H1 (cell line): ENCODE data around the gene DNAJC17. TPM values are rescaled to one million over a fixed set of nuclear protein-coding genes. Genes with fewer than 3 reads are reported as not detected.

Experiments
- CTCF ChIA-PET: fragments of 300-600 bp; sonication (Branson Sonifier 250); formaldehyde crosslinking; loops from one replicate; lab custom pipeline; 2021; ENCODE audit not compliant: partially characterized antibody; lab: Charles Lee
- POLR2A ChIA-PET: fragments of 300-600 bp; sonication (Branson Sonifier 250); formaldehyde crosslinking; loops from one replicate; lab custom pipeline; 2021; ENCODE audit warnings: inconsistent platforms; ENCODE audit not compliant: partially characterized antibody; lab: Charles Lee
- DNase-seq, 2 experiments: peaks; one replicate each; pipeline versions ENCODE4 v3.0.0 to v3.0.0-alpha.2; 2010 to 2022; ENCODE audit warnings: low spot score in 2 of 2, low read depth in 1 of 2, mixed read lengths in 1 of 2
- FAIRE-seq: peaks from 2 replicates; lab custom pipeline; 2011; peaks lifted over from hg19 to GRCh38; lab: Jason Lieb, UNC
- H2AFZ ChIP-seq: 2 replicates; pipeline ENCODE4 v1.8.1; 2012; ENCODE audit warnings: low read length, inconsistent platforms
- H2AK5ac ChIP-seq: 2 replicates; pipeline ENCODE4 v1.6.1; 2013; ENCODE audit warnings: low read depth, low read length
- H2BK120ac ChIP-seq: replicated peaks from 2 replicates; pipeline ENCODE3; 2013; ENCODE audit warnings: low read depth, low read length, inconsistent platforms
- H2BK12ac ChIP-seq: 2 replicates; pipeline ENCODE4 v1.6.1; 2013; ENCODE audit warnings: low read depth, low read length
- H2BK15ac ChIP-seq: 2 replicates; pipeline ENCODE4 v1.6.1; 2013; ENCODE audit warnings: low read length
- H2BK20ac ChIP-seq: 2 replicates; pipeline ENCODE4 v1.6.1; 2013; ENCODE audit warnings: low read length
- H2BK5ac ChIP-seq: 2 replicates; pipeline ENCODE4 v1.6.1; 2013; ENCODE audit warnings: low read depth, low read length
- H3K14ac ChIP-seq: 2 replicates; pipeline ENCODE4 v1.6.1; 2013; ENCODE audit warnings: inconsistent platforms; ENCODE audit not compliant: insufficient read length
- H3K18ac ChIP-seq: 2 replicates; pipeline ENCODE4 v1.6.1; 2013; ENCODE audit warnings: low read length; ENCODE audit errors: extremely low read depth
- H3K23ac ChIP-seq: 2 replicates; pipeline ENCODE4 v1.6.1; 2013; ENCODE audit warnings: inconsistent platforms; ENCODE audit not compliant: insufficient read length
- H3K23me2 ChIP-seq: 2 replicates; pipeline ENCODE4 v1.6.1; 2013; ENCODE audit warnings: low read depth, low read length
- H3K27ac ChIP-seq: 2 replicates; pipeline ENCODE4 v1.6.1; 2011; ENCODE audit warnings: low read depth, low read length, inconsistent platforms
- H3K27me3 ChIP-seq, 4 experiments: replicated peaks in 1 of 4; 1 replicate in 1 of 4; 2 replicates in 3 of 4; pipeline versions ENCODE4 v1.6.1 to v1.8.1; 2011 to 2013; ENCODE audit warnings: low read length in 3 of 4, mild to moderate bottlenecking in 3 of 4, inconsistent platforms in 2 of 4, mixed read lengths in 2 of 4, moderate library complexity in 1 of 4; ENCODE audit not compliant: control insufficient read depth in 3 of 4, insufficient read depth in 3 of 4; ENCODE audit errors: extremely low read depth in 1 of 4
- H3K36me3 ChIP-seq, 4 experiments: 2 replicates each; pipeline versions ENCODE4 v1.6.1 to v1.8.1; 2011 to 2013; ENCODE audit warnings: mild to moderate bottlenecking in 4 of 4, low read length in 3 of 4, moderate library complexity in 2 of 4, control low read depth in 1 of 4, inconsistent platforms in 1 of 4; ENCODE audit not compliant: insufficient read depth in 4 of 4, control insufficient read depth in 2 of 4
- H3K4ac ChIP-seq: replicated peaks from 2 replicates; pipeline ENCODE3; 2013; ENCODE audit warnings: low read length, low read depth, mixed read lengths, inconsistent platforms; ENCODE audit not compliant: insufficient read length
- H3K4me1 ChIP-seq, 4 experiments: replicated peaks in 1 of 4; 1 replicate in 1 of 4; 2 replicates in 3 of 4; pipeline versions ENCODE4 v1.6.1 to v1.8.1; 2011 to 2013; ENCODE audit warnings: low read length in 3 of 4, inconsistent platforms in 2 of 4, mixed read lengths in 1 of 4; ENCODE audit not compliant: insufficient read depth in 4 of 4, control insufficient read depth in 3 of 4
- H3K4me2 ChIP-seq, 2 experiments: 2 replicates each; pipeline versions ENCODE4 v1.6.1 to v1.8.1; 2011 to 2013; ENCODE audit warnings: low read depth in 2 of 2, low read length in 2 of 2, control low read depth in 1 of 2, inconsistent platforms in 1 of 2, mild to moderate bottlenecking in 1 of 2; ENCODE audit not compliant: insufficient read depth in 1 of 2
- H3K4me3 ChIP-seq, 4 experiments: fragments of 200-600, 300-600 bp in 1 of 4; sonication (generic), shearing (Covaris generic), sonication (Bioruptor Twin) in 1 of 4; 2 replicates each; pipeline versions ENCODE4 v1.5.1 to v1.8.1; 2011 to 2016; ENCODE audit warnings: low read length in 4 of 4, low read depth in 3 of 4, control low read depth in 2 of 4, inconsistent platforms in 2 of 4, mild to moderate bottlenecking in 2 of 4, mixed read lengths in 1 of 4, moderate library complexity in 1 of 4; ENCODE audit not compliant: insufficient read depth in 2 of 4; ENCODE audit errors: extremely low read depth in 1 of 4
- H3K56ac ChIP-seq: replicated peaks from 2 replicates; pipeline ENCODE3; 2013; ENCODE audit warnings: low read depth, mild to moderate bottlenecking, mixed read lengths, low read length, inconsistent platforms; ENCODE audit not compliant: insufficient read length
- H3K79me1 ChIP-seq: 2 replicates; pipeline ENCODE4 v1.6.1; 2013; ENCODE audit warnings: low read depth, low read length, control low read depth
- H3K79me2 ChIP-seq, 2 experiments: 2 replicates each; pipeline versions ENCODE4 v1.6.1 to v1.8.1; 2012 to 2013; ENCODE audit warnings: low read length in 2 of 2, mild to moderate bottlenecking in 2 of 2, inconsistent platforms in 1 of 2; ENCODE audit not compliant: insufficient read depth in 2 of 2, control insufficient read depth in 1 of 2
- H3K9ac ChIP-seq, 4 experiments: replicated peaks in 1 of 4; 1 replicate in 1 of 4; 2 replicates in 3 of 4; pipeline versions ENCODE4 v1.6.1 to v1.8.1; 2011 to 2013; ENCODE audit warnings: low read depth in 3 of 4, low read length in 3 of 4, control low read depth in 2 of 4, mild to moderate bottlenecking in 2 of 4, moderate library complexity in 2 of 4, inconsistent platforms in 1 of 4; ENCODE audit errors: extremely low read depth in 1 of 4
- H3K9me3 ChIP-seq, 2 experiments: 2 replicates each; pipeline versions ENCODE4 v1.6.1 to v1.8.1; 2012 to 2013; ENCODE audit warnings: mild to moderate bottlenecking in 2 of 2, moderate library complexity in 2 of 2, control low read depth in 1 of 2, inconsistent platforms in 1 of 2, low read depth in 1 of 2, low read length in 1 of 2, mixed read lengths in 1 of 2; ENCODE audit not compliant: insufficient read depth in 2 of 2
- H4K20me1 ChIP-seq, 2 experiments: replicated peaks in 1 of 2; 2 replicates each; pipeline versions ENCODE3 to v1.8.1; 2011 to 2013; ENCODE audit warnings: inconsistent platforms in 2 of 2, low read length in 2 of 2, mild to moderate bottlenecking in 1 of 2; ENCODE audit not compliant: insufficient read depth in 2 of 2, control insufficient read depth in 1 of 2
- H4K5ac ChIP-seq: 2 replicates; pipeline ENCODE4 v1.6.1; 2013; ENCODE audit warnings: low read length, low read depth, mixed read lengths, inconsistent platforms; ENCODE audit not compliant: insufficient read length
- H4K8ac ChIP-seq: 2 replicates; pipeline ENCODE4 v1.8.0; 2013; ENCODE audit warnings: mild to moderate bottlenecking, moderate library complexity, low read length, inconsistent platforms; ENCODE audit not compliant: insufficient read depth; ENCODE audit errors: extremely low read depth
- H4K91ac ChIP-seq: replicated peaks from 2 replicates; pipeline ENCODE3; 2013; ENCODE audit warnings: low read length, mixed read lengths, inconsistent platforms; ENCODE audit not compliant: insufficient read length
- HDAC2 ChIP-seq, 2 experiments: fragments of 300-600 bp in 1 of 2; sonication (generic) in 1 of 2; IDR thresholded peaks; 2 replicates each; pipeline ENCODE4 v1.6.1; 2011 to 2012; ENCODE audit warnings: low read depth in 2 of 2, low read length in 2 of 2, mild to moderate bottlenecking in 2 of 2, moderate library complexity in 2 of 2, borderline replicate concordance in 1 of 2, inconsistent platforms in 1 of 2
- KDM1A ChIP-seq: fragments of 200-600, 300-600 bp; sonication (generic); IDR thresholded peaks from 2 replicates; pipeline ENCODE4 v1.7.1; 2016; ENCODE audit warnings: mild to moderate bottlenecking, low read length, borderline replicate concordance
- KDM5A ChIP-seq: fragments of 200-600 bp; IDR thresholded peaks from 2 replicates; pipeline ENCODE4 v1.7.1; 2012; ENCODE audit warnings: mild to moderate bottlenecking, low read length, inconsistent platforms, mixed read lengths
- WGBS, 2 experiments: shearing (Covaris generic) in 1 of 2; methylation state at CpG; one replicate each; pipeline versions ENCODE4 v1.1.6 to v1.1.7; 2013 to 2015; ENCODE audit warnings: low lambda C conversion rate in 2 of 2, mixed read lengths in 2 of 2, inconsistent platforms in 1 of 2, low coverage in 1 of 2, missing lambda C conversion rate in 1 of 2; ENCODE audit not compliant: insufficient replicate concordance in 2 of 2, insufficient coverage in 1 of 2, insufficient read length in 1 of 2; ENCODE audit errors: extremely low coverage in 1 of 2, missing lambda C conversion rate in 1 of 2; 5-methylcytosine and 5-hydroxymethylcytosine counted together
- polyA plus RNA-seq, 7 experiments: library from polyadenylated mRNA; depleted of rRNA in 3 of 7; stranded (reverse) in 5 of 7; unstranded in 2 of 7; fragments of >200 nt in 5 of 7; fragments of 200-250 nt in 2 of 7; gene quantifications; 1 replicate in 5 of 7; 2 replicates in 1 of 7; 4 replicates in 1 of 7; pipeline versions ENCODE4 v1.2.1 to v1.2.3, GENCODE V29; 2011 to 2013; ENCODE audit warnings: missing spikeins in 2 of 7, mixed read lengths in 2 of 7
- total RNA-seq: library from RNA; stranded (reverse); fragmentation: NEBNext Ultra II Directional; extraction: Animal tissue kit (Norgen Biotek cat#: 25700); gene quantifications from 2 replicates; pipeline ENCODE4 v1.2.1, GENCODE V29; 2021

The DNAJC17 gene
- total and polyA plus RNA-seq, 2 of the 8 experiments (the other 6 are each of a cell fraction or from before 2014, with no cell fraction given) = 39.5 to 45.4 TPM

DNA sequence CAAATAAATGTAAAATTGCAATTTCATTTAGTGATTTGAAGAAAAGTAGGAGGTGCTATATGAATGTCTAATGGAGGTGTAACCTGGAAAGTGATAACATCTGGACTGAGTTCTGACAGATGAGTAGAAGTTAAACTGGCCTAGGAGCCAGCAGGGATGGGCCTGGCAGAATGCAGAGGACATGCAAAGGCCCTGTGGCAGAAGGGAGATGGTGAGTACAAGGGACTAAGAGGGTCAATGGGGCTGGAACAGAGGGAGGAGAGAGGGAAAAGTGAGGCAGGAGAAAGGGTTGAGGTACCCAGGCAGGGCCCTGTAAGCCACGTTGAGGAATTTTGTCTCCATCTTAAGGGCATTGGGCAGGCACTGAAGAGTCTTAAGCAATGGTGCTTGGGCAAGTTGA is 24.6 kb upstream of the DNAJC17 start:
- no peak for FAIRE-seq
- Histone ChIP-seq H2BK20ac (no peak overlapping the region), H3K23ac (no peak overlapping the region), H3K4me3 (no peak overlapping the region), H3K4me1 (no peaks in the 10 kb centered on the region), H3K18ac (no peak overlapping the region), H3K27ac (no peak overlapping the region), H2BK12ac (no peak overlapping the region), H3K23me2 (no peaks in the 10 kb centered on the region), H2BK5ac (no peak overlapping the region), H2AK5ac (no peak overlapping the region), H3K79me1 (no peaks in the 10 kb centered on the region), H3K27me3 (no peaks in the 10 kb centered on the region), H4K5ac (no peak overlapping the region), H3K9ac (no peak overlapping the region), H3K36me3 (no peaks in the 10 kb centered on the region), H4K20me1 (no peaks in the 10 kb centered on the region), H3K56ac (no peak overlapping the region), H2AFZ (no peak overlapping the region), H3K4me2 (no peak overlapping the region), H2BK15ac (0 out of 2 replicates have a peak overlapping the region, but pooled peaks have one; percentile 1), H4K91ac (no peak overlapping the region), H2BK120ac (no peak overlapping the region), H3K79me2 (no peaks in the 10 kb centered on the region), H3K14ac (no peak overlapping the region), H3K4ac (no peak overlapping the region), H3K9me3 (no peaks in the 10 kb centered on the region), H4K8ac (no peak overlapping the region)
- CTCF ChIA-PET = interaction anchor here (1.4 to 2.6 kb wide), 2 partner anchors 26 to 50 kb away, joined by 4 to 8 read pairs; no protein-coding TSS in a partner anchor
- TF ChIP-seq HDAC2 (IDR thresholded peaks at IDR 0.05; ENCODE audit: borderline replicate concordance in 1 of 2, low read depth in 2 of 2, low read length in 2 of 2) (0 out of 4 replicates have a peak, but pooled peaks of 1 of the 2 experiments have one; percentile 55), KDM5A (no peak), KDM1A (peak; percentile 81; the same call in 1 of the 2 replicates)
- DNase-seq = no peak
- POLR2A ChIA-PET = interaction anchor here (1.3 kb wide), 1 partner anchor 15 kb away, joined by 3 read pairs; no protein-coding TSS in a partner anchor
- WGBS, 2 experiments = 83% methylated on average over 1 of the region's 1 CpG; no CpG with 5 or more reads in 1 of the 2 experiments
